HCT116 (cell line): Measurements from ENCODE around the gene SNRPA. TPM values are rescaled to one million over a fixed set of nuclear protein-coding genes. Genes with fewer than 3 reads are reported as not detected.

Experiments used
- ATAC-seq: fragments of 200-7000 bp; cut with Tn5 transposase; 2 replicates; pipeline ENCODE4 v1.9.1; 2020; ENCODE audit warnings: mild to moderate bottlenecking, moderate library complexity
- BruUV-seq: library from RNA; stranded (reverse); fragments of 400-500 nt; replicated peaks from 2 replicates; lab custom pipeline; 2021; lab: Mats Ljungman, UMichigan
- CTCF ChIA-PET: fragments of 300-600 bp; sonication (Branson Sonifier 250); formaldehyde crosslinking; loops from one replicate; lab custom pipeline; 2021; ENCODE audit warnings: antibody characterized with exemption; lab: Charles Lee
- POLR2A ChIA-PET: fragments of 300-600, 350-600 bp; sonication (Branson Sonifier 250); formaldehyde crosslinking; loops from one replicate; lab custom pipeline; 2021; ENCODE audit warnings: antibody characterized with exemption; lab: Charles Lee
- RAD21 ChIA-PET, 2 experiments: fragments of 300-600 bp; sonication (Branson Sonifier 250); formaldehyde crosslinking; loops; one replicate each; lab custom pipeline; 2023; ENCODE audit warnings: low total read pairs in 2 of 2; ENCODE audit not compliant: uncharacterized antibody in 2 of 2, unreplicated experiment in 2 of 2, low non-redundant PET in 1 of 2; lab: Charles Lee
- DNase-seq: peaks from one replicate; pipeline ENCODE4 v3.0.0-alpha.2; 2010; ENCODE audit warnings: low read depth, low spot score
- H2AFZ ChIP-seq: fragments of 200-600 bp; shearing (Covaris generic), sonication (generic); 2 replicates; pipeline ENCODE4 v1.6.1; 2017; ENCODE audit warnings: low read depth, mixed run types, mixed read lengths, antibody characterized with exemption, low read length; ENCODE audit not compliant: poor library complexity, severe bottlenecking
- H3K27ac ChIP-seq: 2 replicates; pipeline ENCODE4 v1.5.1; 2012; ENCODE audit warnings: low read depth, low read length
- H3K27me3 ChIP-seq: fragments of 200-600 bp; sonication (generic); 2 replicates; pipeline ENCODE4 v1.6.1; 2016; ENCODE audit warnings: mixed run types, low read length, mixed read lengths; ENCODE audit not compliant: insufficient read depth
- H3K36me3 ChIP-seq, 2 experiments: fragments of 200-500 bp in 1 of 2; fragments of 200-600 bp in 1 of 2; sonication (Bioruptor generic) in 1 of 2; sonication (generic) in 1 of 2; 2 replicates each; pipeline versions ENCODE4 v1.5.1 to v1.6.1; 2014 to 2016; ENCODE audit warnings: low read length in 2 of 2, inconsistent platforms in 1 of 2, mixed read lengths in 1 of 2, mixed run types in 1 of 2; ENCODE audit not compliant: insufficient read depth in 2 of 2, control insufficient read depth in 1 of 2
- H3K4me1 ChIP-seq, 2 experiments: fragments of 200-600 bp in 1 of 2; sonication (generic) in 1 of 2; 2 replicates each; pipeline versions ENCODE4 v1.5.1 to v1.6.1; 2012 to 2017; ENCODE audit warnings: low read length in 2 of 2, inconsistent platforms in 1 of 2, mild to moderate bottlenecking in 1 of 2, mixed read lengths in 1 of 2, mixed run types in 1 of 2, moderate library complexity in 1 of 2; ENCODE audit not compliant: insufficient read depth in 2 of 2, control insufficient read depth in 1 of 2
- H3K4me2 ChIP-seq: fragments of 200-600 bp; sonication (generic); 2 replicates; pipeline ENCODE4 v1.6.1; 2017; ENCODE audit warnings: mixed run types, low read length, mixed read lengths
- H3K4me3 ChIP-seq, 2 experiments: fragments of 200-600 bp in 1 of 2; sonication (generic) in 1 of 2; replicated peaks in 1 of 2; 2 replicates each; pipeline ENCODE4 v1.5.1; 2011 to 2016; ENCODE audit warnings: low read length in 2 of 2, control low read depth in 1 of 2, low read depth in 1 of 2, mild to moderate bottlenecking in 1 of 2, mixed read lengths in 1 of 2, mixed run types in 1 of 2
- H3K79me2 ChIP-seq: fragments of 200-600 bp; sonication (generic); 2 replicates; pipeline ENCODE4 v1.6.1; 2017; ENCODE audit warnings: mild to moderate bottlenecking, mixed run types, low read length, moderate library complexity, mixed read lengths; ENCODE audit not compliant: insufficient read depth
- H3K9ac ChIP-seq: fragments of 200-600 bp; sonication (generic); 2 replicates; pipeline ENCODE4 v1.6.1; 2016; ENCODE audit warnings: low read length, mixed read lengths
- H3K9me2 ChIP-seq: fragments of 200-600 bp; sonication (generic), shearing (Covaris generic); 2 replicates; pipeline ENCODE4 v1.6.1; 2017; ENCODE audit warnings: mixed run types, mild to moderate bottlenecking, moderate library complexity; ENCODE audit not compliant: insufficient read depth
- H3K9me3 ChIP-seq, 2 experiments: fragments of 200-500 bp in 1 of 2; fragments of 200-600 bp in 1 of 2; sonication (Bioruptor generic) in 1 of 2; sonication (generic) in 1 of 2; 2 replicates each; pipeline ENCODE4 v1.6.1; 2014 to 2017; ENCODE audit warnings: low read length in 2 of 2, mixed read lengths in 2 of 2, inconsistent platforms in 1 of 2, low read depth in 1 of 2, mild to moderate bottlenecking in 1 of 2, mixed run types in 1 of 2, moderate library complexity in 1 of 2; ENCODE audit not compliant: control insufficient read depth in 1 of 2, insufficient read depth in 1 of 2
- H4K20me1 ChIP-seq: fragments of 200-600 bp; sonication (generic), shearing (Covaris generic); 2 replicates; pipeline ENCODE4 v1.6.1; 2017; ENCODE audit warnings: mixed run types, mild to moderate bottlenecking, moderate library complexity; ENCODE audit not compliant: insufficient read depth
- EGR1 ChIP-seq: IDR thresholded peaks from 2 replicates; pipeline ENCODE4 v1.6.1; 2012; ENCODE audit warnings: low read depth
- ELF1 ChIP-seq: IDR thresholded peaks from 2 replicates; pipeline ENCODE4 v1.6.1; 2012; ENCODE audit warnings: low read depth, borderline replicate concordance
- POLR2A ChIP-seq: IDR thresholded peaks from 2 replicates; pipeline ENCODE4 v1.7.0; 2011; ENCODE audit warnings: borderline replicate concordance; ENCODE audit not compliant: insufficient read depth, insufficient read length; ENCODE audit errors: extremely low read depth
- POLR2AphosphoS5 ChIP-seq: IDR thresholded peaks from 2 replicates; pipeline ENCODE4 v1.6.1; 2011; ENCODE audit warnings: mild to moderate bottlenecking, low read depth, low read length, moderate library complexity
- SP1 ChIP-seq: IDR thresholded peaks from 2 replicates; pipeline ENCODE4 v1.6.1; 2012; ENCODE audit warnings: low read depth
- SRF ChIP-seq: IDR thresholded peaks from 2 replicates; pipeline ENCODE4 v1.6.1; 2012; ENCODE audit warnings: low read depth
- TCF7L2 ChIP-seq: IDR thresholded peaks from 2 replicates; pipeline ENCODE4 v1.7.0; 2011; ENCODE audit warnings: borderline replicate concordance, inconsistent platforms; ENCODE audit not compliant: insufficient read depth, insufficient read length; ENCODE audit errors: extremely low read depth
- YY1 ChIP-seq: IDR thresholded peaks from 2 replicates; pipeline ENCODE4 v1.6.1; 2011; ENCODE audit warnings: low read length, low read depth, moderate library complexity, mild to moderate bottlenecking; ENCODE audit not compliant: insufficient replicate concordance; ENCODE audit errors: extremely low read depth
- ZFX ChIP-seq: fragments of 450-650 bp; IDR thresholded peaks from 2 replicates; pipeline ENCODE4 v1.6.1; 2017
- intact Hi-C: fragments of 100-400 bp; cut with micrococcal nuclease; formaldehyde crosslinking; loops from 2 replicates; pipeline ENCODE4 v1.10.0; 2022
- total RNA-seq: library from RNA; stranded (reverse); gene quantifications from one replicate; pipeline ENCODE4 v1.2.1, GENCODE V29; 2021; ENCODE audit not compliant: unreplicated experiment
- TF ChIP-seq, protein P1 (sequence below): IDR thresholded peaks from 2 replicates; pipeline ENCODE4 v1.6.1; 2012; ENCODE audit warnings: low read depth
- TF ChIP-seq, protein P2 (sequence below), 3 experiments: fragments of 200-600 bp in 1 of 3; sonication (generic) in 1 of 3; IDR thresholded peaks in 2 of 3; conservative IDR thresholded peaks in 1 of 3; 2 replicates each; pipeline ENCODE4 v1.5.1; 2012 to 2017; ENCODE audit warnings: low read depth in 2 of 3, low read length in 2 of 3, antibody characterized with exemption in 1 of 3, borderline replicate concordance in 1 of 3, control low read depth in 1 of 3, mild to moderate bottlenecking in 1 of 3, mixed read lengths in 1 of 3, mixed run types in 1 of 3, moderate library complexity in 1 of 3; ENCODE audit not compliant: insufficient read depth in 1 of 3
- TF ChIP-seq, protein P3 (sequence below): IDR thresholded peaks from 2 replicates; pipeline ENCODE4 v1.6.1; 2011; ENCODE audit warnings: mild to moderate bottlenecking, low read length, moderate library complexity; ENCODE audit not compliant: insufficient replicate concordance; ENCODE audit errors: extremely low read depth
- TF ChIP-seq, protein P4 (sequence below): IDR thresholded peaks from 2 replicates; pipeline ENCODE4 v1.6.1; 2012

Gene SNRPA
- total RNA-seq, 1 experiment from 2014 or later: 170 TPM

DNA sequence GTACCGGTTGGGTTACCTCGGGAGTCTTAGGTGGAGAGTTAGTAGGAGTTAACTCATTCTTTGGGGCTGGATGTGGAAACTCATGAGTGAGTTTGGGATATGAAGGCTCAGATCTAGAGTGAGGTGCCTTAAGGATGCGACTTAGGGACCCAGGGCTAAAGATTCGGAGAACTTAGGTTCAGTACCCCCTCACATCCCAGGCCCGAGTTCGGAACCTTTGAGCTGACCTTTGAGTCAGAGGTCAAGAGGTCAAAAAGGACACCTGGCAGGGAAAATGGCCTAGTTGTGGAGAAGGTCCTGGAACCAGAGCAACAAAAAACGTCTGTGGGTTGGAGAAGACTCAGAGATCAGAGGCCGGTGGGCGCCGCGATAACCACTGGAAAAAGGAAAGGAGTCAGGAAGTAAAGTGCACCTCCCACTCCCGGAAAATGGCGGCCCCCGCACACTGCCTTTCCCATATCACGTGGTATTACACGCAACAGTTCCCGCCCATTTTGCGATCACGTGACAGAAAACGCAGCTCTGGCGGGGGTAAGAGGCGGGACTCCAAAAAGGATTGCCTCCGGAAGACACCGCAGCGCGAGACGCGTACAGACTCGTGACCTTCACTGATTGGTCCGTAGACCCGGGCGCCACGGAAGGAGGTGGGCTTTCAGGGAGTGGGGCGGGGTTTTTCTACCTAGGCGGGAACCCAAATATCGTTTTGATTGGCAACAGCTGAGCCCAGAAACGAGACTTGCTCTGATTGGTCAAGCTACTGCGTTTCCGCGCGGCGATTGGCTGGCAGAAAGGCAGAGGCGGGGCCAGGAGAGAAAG is 737 bp upstream of the SNRPA start, which contains the start of gene ACTMAP:
Gene ACTMAP (minus strand): TSS at position 420 of the 816 bp plus-strand sequence. CDS start 674 bp downstream, outside the sequence.
- Histone ChIP-seq H3K79me2 (peaks cover 42% of the 10 kb centered on the region), H4K20me1 (no peaks in the 10 kb centered on the region), H3K27me3 (no peaks in the 10 kb centered on the region), H3K36me3 (peaks cover 2 to 24% of the 10 kb centered on the region in 2 experiments; a peak in 2 of 4 replicates), H3K4me2 (peak within 1 kb of the TSS; percentile 95), H3K9me3 (no peaks in the 10 kb centered on the region), H3K4me1 (peaks cover 19 to 41% of the 10 kb centered on the region in 2 experiments; a peak in 3 of 4 replicates), H3K9me2 (no peaks in the 10 kb centered on the region), H3K27ac (peak within 1 kb of the TSS; percentile 90), H3K9ac (peak within 1 kb of the TSS; percentile 99), H3K4me3 (peak within 1 kb of the TSS; percentile 67 to 81), H2AFZ (no peak within 1 kb of the TSS)
- TSS peak; percentile 93 for BruUV-seq
- ChIA-PET CTCF (interaction anchor here (0.9 to 1.5 kb wide), 5 partner anchors 28 to 87 kb away, joined by 4 to 9 read pairs (median 6); partner anchors contain the start of genes EGLN2 and RAB4B), RAD21 (interaction anchor here in 1 of 2 experiments (0.7 kb wide), 1 partner anchor 87 kb away, joined by 3 read pairs; no protein-coding TSS in a partner anchor), POLR2A (interaction anchor here (0.8 to 2.6 kb wide), 12 partner anchors 9 to 104 kb away, joined by 3 to 24 read pairs (median 4); partner anchors contain the start of genes COQ8B, EGLN2, ITPKC and RAB4B)
- ATAC-seq: peak; percentile 91
- intact Hi-C loops: loop anchor here (2.0 kb wide), 2 partner anchors 33 to 49 kb away; partner anchors contain the start of genes COQ8B, EGLN2 and ITPKC
- DNase-seq: peak; percentile 100
- TF ChIP-seq EGR1: peak; percentile 82
- 0 out of 2 replicates have a peak, but pooled peaks have one; percentile 0 for TF ChIP-seq ZFX
- TF ChIP-seq, protein P1, sequence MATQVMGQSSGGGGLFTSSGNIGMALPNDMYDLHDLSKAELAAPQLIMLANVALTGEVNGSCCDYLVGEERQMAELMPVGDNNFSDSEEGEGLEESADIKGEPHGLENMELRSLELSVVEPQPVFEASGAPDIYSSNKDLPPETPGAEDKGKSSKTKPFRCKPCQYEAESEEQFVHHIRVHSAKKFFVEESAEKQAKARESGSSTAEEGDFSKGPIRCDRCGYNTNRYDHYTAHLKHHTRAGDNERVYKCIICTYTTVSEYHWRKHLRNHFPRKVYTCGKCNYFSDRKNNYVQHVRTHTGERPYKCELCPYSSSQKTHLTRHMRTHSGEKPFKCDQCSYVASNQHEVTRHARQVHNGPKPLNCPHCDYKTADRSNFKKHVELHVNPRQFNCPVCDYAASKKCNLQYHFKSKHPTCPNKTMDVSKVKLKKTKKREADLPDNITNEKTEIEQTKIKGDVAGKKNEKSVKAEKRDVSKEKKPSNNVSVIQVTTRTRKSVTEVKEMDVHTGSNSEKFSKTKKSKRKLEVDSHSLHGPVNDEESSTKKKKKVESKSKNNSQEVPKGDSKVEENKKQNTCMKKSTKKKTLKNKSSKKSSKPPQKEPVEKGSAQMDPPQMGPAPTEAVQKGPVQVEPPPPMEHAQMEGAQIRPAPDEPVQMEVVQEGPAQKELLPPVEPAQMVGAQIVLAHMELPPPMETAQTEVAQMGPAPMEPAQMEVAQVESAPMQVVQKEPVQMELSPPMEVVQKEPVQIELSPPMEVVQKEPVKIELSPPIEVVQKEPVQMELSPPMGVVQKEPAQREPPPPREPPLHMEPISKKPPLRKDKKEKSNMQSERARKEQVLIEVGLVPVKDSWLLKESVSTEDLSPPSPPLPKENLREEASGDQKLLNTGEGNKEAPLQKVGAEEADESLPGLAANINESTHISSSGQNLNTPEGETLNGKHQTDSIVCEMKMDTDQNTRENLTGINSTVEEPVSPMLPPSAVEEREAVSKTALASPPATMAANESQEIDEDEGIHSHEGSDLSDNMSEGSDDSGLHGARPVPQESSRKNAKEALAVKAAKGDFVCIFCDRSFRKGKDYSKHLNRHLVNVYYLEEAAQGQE: no peak
- TF ChIP-seq, protein P2, sequence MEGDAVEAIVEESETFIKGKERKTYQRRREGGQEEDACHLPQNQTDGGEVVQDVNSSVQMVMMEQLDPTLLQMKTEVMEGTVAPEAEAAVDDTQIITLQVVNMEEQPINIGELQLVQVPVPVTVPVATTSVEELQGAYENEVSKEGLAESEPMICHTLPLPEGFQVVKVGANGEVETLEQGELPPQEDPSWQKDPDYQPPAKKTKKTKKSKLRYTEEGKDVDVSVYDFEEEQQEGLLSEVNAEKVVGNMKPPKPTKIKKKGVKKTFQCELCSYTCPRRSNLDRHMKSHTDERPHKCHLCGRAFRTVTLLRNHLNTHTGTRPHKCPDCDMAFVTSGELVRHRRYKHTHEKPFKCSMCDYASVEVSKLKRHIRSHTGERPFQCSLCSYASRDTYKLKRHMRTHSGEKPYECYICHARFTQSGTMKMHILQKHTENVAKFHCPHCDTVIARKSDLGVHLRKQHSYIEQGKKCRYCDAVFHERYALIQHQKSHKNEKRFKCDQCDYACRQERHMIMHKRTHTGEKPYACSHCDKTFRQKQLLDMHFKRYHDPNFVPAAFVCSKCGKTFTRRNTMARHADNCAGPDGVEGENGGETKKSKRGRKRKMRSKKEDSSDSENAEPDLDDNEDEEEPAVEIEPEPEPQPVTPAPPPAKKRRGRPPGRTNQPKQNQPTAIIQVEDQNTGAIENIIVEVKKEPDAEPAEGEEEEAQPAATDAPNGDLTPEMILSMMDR (IDR thresholded peaks at IDR 0.05 in 2 of 3, conservative IDR thresholded peaks at IDR 0.05 in 1 of 3; ENCODE audit: borderline replicate concordance in 1 of 3, insufficient read depth in 1 of 3, low read depth in 2 of 3, low read length in 2 of 3): no peak
- peak; percentile 96 for TF ChIP-seq YY1
- TF ChIP-seq POLR2AphosphoS5: peak; percentile 74
- TF ChIP-seq, protein P3, sequence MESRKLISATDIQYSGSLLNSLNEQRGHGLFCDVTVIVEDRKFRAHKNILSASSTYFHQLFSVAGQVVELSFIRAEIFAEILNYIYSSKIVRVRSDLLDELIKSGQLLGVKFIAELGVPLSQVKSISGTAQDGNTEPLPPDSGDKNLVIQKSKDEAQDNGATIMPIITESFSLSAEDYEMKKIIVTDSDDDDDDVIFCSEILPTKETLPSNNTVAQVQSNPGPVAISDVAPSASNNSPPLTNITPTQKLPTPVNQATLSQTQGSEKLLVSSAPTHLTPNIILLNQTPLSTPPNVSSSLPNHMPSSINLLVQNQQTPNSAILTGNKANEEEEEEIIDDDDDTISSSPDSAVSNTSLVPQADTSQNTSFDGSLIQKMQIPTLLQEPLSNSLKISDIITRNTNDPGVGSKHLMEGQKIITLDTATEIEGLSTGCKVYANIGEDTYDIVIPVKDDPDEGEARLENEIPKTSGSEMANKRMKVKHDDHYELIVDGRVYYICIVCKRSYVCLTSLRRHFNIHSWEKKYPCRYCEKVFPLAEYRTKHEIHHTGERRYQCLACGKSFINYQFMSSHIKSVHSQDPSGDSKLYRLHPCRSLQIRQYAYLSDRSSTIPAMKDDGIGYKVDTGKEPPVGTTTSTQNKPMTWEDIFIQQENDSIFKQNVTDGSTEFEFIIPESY: no peak
- peak; percentile 36; the same call in 1 of the 2 replicates for TF ChIP-seq ELF1
- TF ChIP-seq POLR2A: peak; percentile 74
- peak; percentile 58 for TF ChIP-seq TCF7L2
- TF ChIP-seq SP1: peak; percentile 92
- TF ChIP-seq SRF: peak; percentile 50; the same call in 1 of the 2 replicates
- TF ChIP-seq, protein P4, sequence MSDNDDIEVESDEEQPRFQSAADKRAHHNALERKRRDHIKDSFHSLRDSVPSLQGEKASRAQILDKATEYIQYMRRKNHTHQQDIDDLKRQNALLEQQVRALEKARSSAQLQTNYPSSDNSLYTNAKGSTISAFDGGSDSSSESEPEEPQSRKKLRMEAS: peak; percentile 96
